SJCRH30 (cell line): Measurements from ENCODE around the gene EPB41. TPM values are rescaled to one million over a fixed set of nuclear protein-coding genes. Genes with fewer than 3 reads are reported as not detected.

Experiments used
- DNase-seq, 2 experiments: peaks; one replicate each; pipeline ENCODE4 v3.0.0-alpha.2; 2015 to 2020
- H3K27ac ChIP-seq: fragments of 250-450 bp; sonication (Bioruptor Pico); 2 replicates; pipeline ENCODE4 v1.5.1; 2020; ENCODE audit warnings: mild to moderate bottlenecking, moderate library complexity
- H3K27me3 ChIP-seq: fragments of 250-450 bp; sonication (Bioruptor Pico); 2 replicates; pipeline ENCODE4 v1.5.1; 2020; ENCODE audit warnings: mild to moderate bottlenecking, moderate library complexity
- H3K36me3 ChIP-seq: fragments of 250-450 bp; sonication (Bioruptor Pico); 2 replicates; pipeline ENCODE4 v1.5.1; 2020; ENCODE audit warnings: mild to moderate bottlenecking, moderate library complexity
- H3K4me1 ChIP-seq: fragments of 250-450 bp; sonication (Bioruptor Pico); 2 replicates; pipeline ENCODE4 v1.5.1; 2020; ENCODE audit warnings: mild to moderate bottlenecking, moderate library complexity
- H3K4me3 ChIP-seq: fragments of 250-450 bp; sonication (Bioruptor Pico); 2 replicates; pipeline ENCODE4 v1.5.1; 2020; ENCODE audit warnings: mild to moderate bottlenecking, moderate library complexity
- H3K9me3 ChIP-seq: fragments of 250-450 bp; sonication (Bioruptor Pico); replicated peaks from 2 replicates; pipeline ENCODE4 v1.5.1; 2020; ENCODE audit warnings: mild to moderate bottlenecking, moderate library complexity
- total RNA-seq: library from RNA; depleted of rRNA; stranded (reverse); fragments of >200 nt; shearing (Covaris generic); gene quantifications from 2 replicates; pipeline ENCODE4 v1.2.3, GENCODE V29; 2014; rRNA removed

EPB41 gene
- total RNA-seq, 1 experiment from 2014 or later: 67.1 TPM

GRCh38 chr1:29166291-29166878 lies 252.0 kb downstream of the EPB41 start:
- Histone ChIP-seq H3K27me3 (no peaks in the 10 kb centered on the region), H3K9me3 (no peaks in the 10 kb centered on the region), H3K27ac (no peak overlapping the region), H3K36me3 (peaks cover 95% of the 10 kb centered on the region), H3K4me1 (peaks cover 4% of the 10 kb centered on the region; the same call in 1 of the 2 replicates), H3K4me3 (no peak overlapping the region)
- no peak for DNase-seq

- no peaks in the 10 kb centered on the region for H3K9me3 ChIP-seq
- H3K27ac ChIP-seq: no peak overlapping the region
- H3K27me3 ChIP-seq: no peaks in the 10 kb centered on the region
- no peak overlapping the region for H3K4me3 ChIP-seq
- no peak for DNase-seq
- H3K36me3 ChIP-seq: peaks cover 95% of the 10 kb centered on the region
- no peaks in the 10 kb centered on the region; the same call in 1 of the 2 replicates for H3K4me1 ChIP-seq
Observed at GRCh38 chr1:29167904-29168303, 253.5 kb downstream of the EPB41 start.

Other genes with a start within 250 kb of the EPB41 start
- 10.0 and 10.6 TPM in 2 replicates for gene GMEB1, start 245.8 kb upstream of the EPB41 start, total RNA-seq
- gene YTHDF2, start 177.6 kb upstream of the EPB41 start, total RNA-seq: 105 and 116 TPM in 2 replicates
- 58.0 and 60.2 TPM in 2 replicates for gene OPRD1, start 102.4 kb upstream of the EPB41 start, total RNA-seq
- gene TMEM200B, start 209.3 kb downstream of the EPB41 start, total RNA-seq: 1.0 and 1.3 TPM in 2 replicates